Measurements from ENCODE around the gene ZFAND3.

- TF ChIP-seq POLR2AphosphoS5 (IDR thresholded peaks at IDR 0.05) (no peak), POLR2A (IDR thresholded peaks at IDR 0.05) (no peak), CTCF (IDR thresholded peaks at IDR 0.05) (no peak), EP300 (IDR thresholded peaks at IDR 0.05) (no peak)
Measured at GRCh38 chr6:38164671-38165108, 345.2 kb downstream of the ZFAND3 start.

Measured in stomach (tissue), 4 donors.